Kidney (tissue), 14 donors: Measurements from ENCODE around the gene NFE2L2. TPM values are rescaled to one million over a fixed set of nuclear protein-coding genes. Genes with fewer than 3 reads are reported as not detected.
A peak's percentile ranks its signal among the peaks of the same experiment; 100 is the strongest.

Experiments
- DNase-seq, 5 donors: peaks; one replicate each; pipeline ENCODE4 v3.0.0-alpha.2; 2013 to 2020
- FAIRE-seq: peaks from 2 replicates; lab custom pipeline; 2012; peaks lifted over from hg19 to GRCh38; lab: Jason Lieb, UNC
- H3K27ac ChIP-seq, 2 donors: one replicate each; pipeline ENCODE4 v1.7.0; 2013; ENCODE audit warnings: low read depth in 2 of 2, low read length in 2 of 2, inconsistent platforms in 1 of 2
- H3K27me3 ChIP-seq: one replicate; pipeline ENCODE4 v1.7.1; 2013; ENCODE audit warnings: low read length, inconsistent platforms; ENCODE audit not compliant: control insufficient read depth, insufficient read depth
- H3K36me3 ChIP-seq, 3 donors: one replicate each; pipeline versions ENCODE4 v1.7.0 to v1.7.1; 2013; ENCODE audit warnings: low read length in 3 of 3, control low read depth in 1 of 3, inconsistent platforms in 1 of 3; ENCODE audit not compliant: insufficient read depth in 3 of 3, control insufficient read depth in 2 of 3
- H3K4me1 ChIP-seq, 3 donors: one replicate each; pipeline versions ENCODE4 v1.7.0 to v1.7.1; 2013; ENCODE audit warnings: low read length in 3 of 3, inconsistent platforms in 1 of 3, low read depth in 1 of 3; ENCODE audit not compliant: control insufficient read depth in 2 of 3, insufficient read depth in 2 of 3
- H3K4me3 ChIP-seq, 3 donors: one replicate each; pipeline versions ENCODE4 v1.7.0 to v1.8.1; 2013; ENCODE audit warnings: low read length in 3 of 3, control low read depth in 1 of 3, inconsistent platforms in 1 of 3
- H3K9ac ChIP-seq, 3 donors: one replicate each; pipeline versions ENCODE4 v1.7.0 to v1.7.1; 2013; ENCODE audit warnings: low read length in 3 of 3, control low read depth in 1 of 3, inconsistent platforms in 1 of 3
- H3K9me3 ChIP-seq, 3 donors: one replicate each; pipeline versions ENCODE4 v1.7.0 to v1.7.1; 2013; ENCODE audit warnings: low read length in 3 of 3, control low read depth in 1 of 3, inconsistent platforms in 1 of 3; ENCODE audit not compliant: control insufficient read depth in 2 of 3, insufficient read depth in 1 of 3
- intact Hi-C: fragments of 100-400 bp; cut with DNase I; formaldehyde crosslinking; loops from one replicate; pipeline ENCODE4 v1.11.1; 2022
- polyA plus RNA-seq: library from polyadenylated mRNA; stranded (reverse); fragments of 350-450 nt; fragmentation: Illumina TruSeq; extraction: RNeasy Lipid Tissue Mini Kit (QIAGEN cat#74804); gene quantifications from one replicate; pipeline ENCODE4 v1.2.3, GENCODE V29; 2014; ENCODE audit warnings: low read depth, low replicate concordance; ENCODE audit not compliant: insufficient read depth
- total RNA-seq: library from RNA; stranded (reverse); fragmentation: NEBNext Ultra II Directional; extraction: Animal tissue kit (Norgen Biotek cat#: 25700); gene quantifications from one replicate; pipeline ENCODE4 v1.2.1, GENCODE V29; 2021
- TF ChIP-seq, protein P1 (sequence below): IDR thresholded peaks from 3 replicates; pipeline ENCODE4 v1.5.1; 2012; ENCODE audit warnings: mild to moderate bottlenecking, moderate library complexity, borderline replicate concordance; ENCODE audit not compliant: insufficient read depth; ENCODE audit errors: extremely low read depth
- donor health status: control.
- donor health status: control.
- donor health status: control.
- donor health status: control.
- donor health status: control.
- donor health status: DM: yes; HTN: yes; CAD: no.
- donor health status: Normal renal cell carcinoma (clear cell type).

Gene NFE2L2
- total and polyA plus RNA-seq, 2 donors from 2014 or later = 105 to 149 TPM

DNA sequence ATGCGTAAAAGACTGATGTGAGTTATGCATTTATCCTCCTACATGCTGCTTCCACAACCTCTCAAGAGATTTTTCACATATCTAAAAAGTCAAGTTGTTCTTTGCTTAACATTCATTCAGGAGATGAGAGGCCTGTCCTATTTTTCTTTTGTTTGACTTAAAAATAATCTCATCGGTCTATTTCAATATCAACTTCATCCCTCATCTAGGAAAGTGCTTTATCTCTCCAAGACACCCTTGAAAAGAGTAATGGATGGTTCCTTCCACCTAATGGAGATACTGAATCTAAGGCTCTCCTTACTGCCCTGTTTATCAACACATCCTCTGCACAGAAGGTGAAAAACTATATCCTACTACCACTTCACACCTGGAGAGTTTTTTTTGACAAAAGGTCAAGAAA is 2.4 kb downstream of the NFE2L2 start:
- peak overlapping the region; percentile 81 to 95 (median 87) for H3K9ac ChIP-seq
- peak overlapping the region; percentile 74 to 95 (median 91) for H3K4me3 ChIP-seq
- H3K4me1 ChIP-seq = peaks cover 2 to 18% (median 12%) of the 10 kb centered on the region in 3 donors
- peak overlapping the region; percentile 99 for H3K27ac ChIP-seq
- TF ChIP-seq, protein P1, sequence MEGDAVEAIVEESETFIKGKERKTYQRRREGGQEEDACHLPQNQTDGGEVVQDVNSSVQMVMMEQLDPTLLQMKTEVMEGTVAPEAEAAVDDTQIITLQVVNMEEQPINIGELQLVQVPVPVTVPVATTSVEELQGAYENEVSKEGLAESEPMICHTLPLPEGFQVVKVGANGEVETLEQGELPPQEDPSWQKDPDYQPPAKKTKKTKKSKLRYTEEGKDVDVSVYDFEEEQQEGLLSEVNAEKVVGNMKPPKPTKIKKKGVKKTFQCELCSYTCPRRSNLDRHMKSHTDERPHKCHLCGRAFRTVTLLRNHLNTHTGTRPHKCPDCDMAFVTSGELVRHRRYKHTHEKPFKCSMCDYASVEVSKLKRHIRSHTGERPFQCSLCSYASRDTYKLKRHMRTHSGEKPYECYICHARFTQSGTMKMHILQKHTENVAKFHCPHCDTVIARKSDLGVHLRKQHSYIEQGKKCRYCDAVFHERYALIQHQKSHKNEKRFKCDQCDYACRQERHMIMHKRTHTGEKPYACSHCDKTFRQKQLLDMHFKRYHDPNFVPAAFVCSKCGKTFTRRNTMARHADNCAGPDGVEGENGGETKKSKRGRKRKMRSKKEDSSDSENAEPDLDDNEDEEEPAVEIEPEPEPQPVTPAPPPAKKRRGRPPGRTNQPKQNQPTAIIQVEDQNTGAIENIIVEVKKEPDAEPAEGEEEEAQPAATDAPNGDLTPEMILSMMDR = no peak
- H3K27me3 ChIP-seq = no peaks in the 10 kb centered on the region
- intact Hi-C loops = no loop called here
- H3K9me3 ChIP-seq = no peaks in the 10 kb centered on the region
- FAIRE-seq = no peak
- H3K36me3 ChIP-seq = peaks cover 0 to 2% (median 0%) of the 10 kb centered on the region in 3 donors
- DNase-seq = peak in 2 of 5 donors; percentile 43 to 48

- H3K4me1 ChIP-seq = peaks cover 2 to 18% (median 14%) of the 10 kb centered on the region in 3 donors
- FAIRE-seq = no peak
- intact Hi-C loops = no loop called here
These were observed 3.1 kb downstream of the NFE2L2 start for GRCh38 chr2:177261116-177262060.

GRCh38 chr2:177260379-177260778 is 4.1 kb downstream of the NFE2L2 start:
- Histone ChIP-seq H3K27ac (peak overlapping the region in 1 of 2 donors; percentile 33), H3K4me3 (peak overlapping the region in 2 of 3 donors; percentile 27 to 30), H3K27me3 (no peaks in the 10 kb centered on the region), H3K4me1 (peaks cover 0 to 21% (median 21%) of the 10 kb centered on the region in 3 donors), H3K36me3 (peaks cover 0 to 2% (median 0%) of the 10 kb centered on the region in 3 donors), H3K9me3 (no peaks in the 10 kb centered on the region), H3K9ac (no peak overlapping the region)
- DNase-seq = no peak
- intact Hi-C loops = no loop called here
- TF ChIP-seq, protein P1 = no peak
- FAIRE-seq = no peak

More at GRCh38 chr2:177261116-177262060, 3.1 kb downstream of the NFE2L2 start:
- peaks cover 0 to 2% (median 0%) of the 10 kb centered on the region in 3 donors for H3K36me3 ChIP-seq
- no peaks in the 10 kb centered on the region for H3K27me3 ChIP-seq
- H3K9ac ChIP-seq = peak overlapping the region; percentile 81 to 95 (median 87)
- peak overlapping the region; percentile 74 to 95 (median 91) for H3K4me3 ChIP-seq
- DNase-seq = peak in 2 of 5 donors; percentile 31 to 55
- TF ChIP-seq, protein P1 = no peak
- no peaks in the 10 kb centered on the region for H3K9me3 ChIP-seq
- H3K27ac ChIP-seq = peak overlapping the region; percentile 99
